IMR-90 (cell line): ENCODE results near the gene RAF1. TPM values are rescaled to one million over a fixed set of nuclear protein-coding genes. Genes with fewer than 3 reads are reported as not detected.

Experiments
- ATAC-seq: fragments of 200-7000 bp; cut with Tn5 transposase; 2 replicates; pipeline ENCODE4 v1.9.1; 2020; ENCODE audit warnings: low read depth, mild to moderate bottlenecking, moderate library complexity
- BruUV-seq: library from RNA; stranded (reverse); fragments of 400-500 nt; replicated peaks from 2 replicates; lab custom pipeline; 2021; lab: Mats Ljungman, UMichigan
- CTCF ChIA-PET: fragments of 300-600 bp; formaldehyde crosslinking; extraction: SDS; loops from one replicate; lab custom pipeline; 2021; ENCODE audit warnings: antibody characterized with exemption; lab: Yijun Ruan, JAX
- POLR2A ChIA-PET: fragments of 300-600 bp; sonication (Branson Sonifier 250); formaldehyde crosslinking; loops from one replicate; lab custom pipeline; 2022; ENCODE audit warnings: antibody characterized with exemption; ENCODE audit not compliant: unreplicated experiment; lab: Charles Lee
- DNase-seq: peaks from one replicate; pipeline ENCODE4 v3.0.0; 2013
- H2AFZ ChIP-seq: replicated peaks from 2 replicates; pipeline ENCODE3; 2013; ENCODE audit warnings: low read length, mild to moderate bottlenecking; ENCODE audit not compliant: poor library complexity
- H2AK5ac ChIP-seq: 2 replicates; pipeline ENCODE4 v1.6.1; 2013; ENCODE audit warnings: low read depth, low read length, inconsistent platforms
- H2AK9ac ChIP-seq: replicated peaks from 2 replicates; pipeline ENCODE3; 2013; ENCODE audit warnings: mild to moderate bottlenecking, low read depth, low read length, moderate library complexity; ENCODE audit not compliant: poor library complexity
- H2BK120ac ChIP-seq: 2 replicates; pipeline ENCODE4 v1.6.1; 2013; ENCODE audit warnings: low read depth, low read length, inconsistent platforms
- H2BK15ac ChIP-seq: 3 replicates; pipeline ENCODE4 v1.6.1; 2013; ENCODE audit warnings: low read depth, low read length, inconsistent platforms
- H2BK20ac ChIP-seq: 2 replicates; pipeline ENCODE4 v1.6.1; 2013; ENCODE audit warnings: low read depth, mild to moderate bottlenecking, inconsistent platforms, low read length, moderate library complexity
- H2BK5ac ChIP-seq: 2 replicates; pipeline ENCODE4 v1.6.1; 2013; ENCODE audit warnings: mild to moderate bottlenecking, low read depth, low read length, inconsistent platforms; ENCODE audit not compliant: poor library complexity, severe bottlenecking
- H3K14ac ChIP-seq: replicated peaks from 2 replicates; pipeline ENCODE4 v1.6.1; 2013; ENCODE audit warnings: low read depth, low read length, inconsistent platforms
- H3K18ac ChIP-seq: 2 replicates; pipeline ENCODE4 v1.6.1; 2013; ENCODE audit warnings: low read depth, low read length, control low read depth
- H3K23ac ChIP-seq: 2 replicates; pipeline ENCODE4 v1.6.1; 2013; ENCODE audit warnings: low read depth, low read length, inconsistent platforms
- H3K27ac ChIP-seq: 2 replicates; pipeline ENCODE4 v1.5.1; 2013; ENCODE audit warnings: mild to moderate bottlenecking, control low read depth, low read length; ENCODE audit not compliant: insufficient read depth
- H3K27me3 ChIP-seq: 2 replicates; pipeline ENCODE4 v1.6.1; 2013; ENCODE audit warnings: low read length; ENCODE audit not compliant: control insufficient read depth, insufficient read depth
- H3K36me3 ChIP-seq: 2 replicates; pipeline ENCODE4 v1.6.1; 2013; ENCODE audit warnings: low read length, mixed read lengths; ENCODE audit not compliant: control insufficient read depth, insufficient read depth
- H3K4ac ChIP-seq: 2 replicates; pipeline ENCODE4 v1.6.1; 2013; ENCODE audit warnings: low read depth, low read length, inconsistent platforms
- H3K4me1 ChIP-seq: 2 replicates; pipeline ENCODE4 v1.6.1; 2013; ENCODE audit warnings: low read length, mixed read lengths; ENCODE audit not compliant: control insufficient read depth, insufficient read depth
- H3K4me2 ChIP-seq: 2 replicates; pipeline ENCODE4 v1.6.1; 2013; ENCODE audit warnings: low read depth, mild to moderate bottlenecking, control low read depth, low read length, moderate library complexity
- H3K4me3 ChIP-seq: 2 replicates; pipeline ENCODE4 v1.5.1; 2013; ENCODE audit warnings: low read depth, mild to moderate bottlenecking, control low read depth, low read length, moderate library complexity; ENCODE audit not compliant: insufficient read depth
- H3K56ac ChIP-seq: 2 replicates; pipeline ENCODE4 v1.6.1; 2013; ENCODE audit warnings: low read length, inconsistent platforms; ENCODE audit not compliant: insufficient read depth; ENCODE audit errors: extremely low read depth
- H3K79me1 ChIP-seq, 2 experiments: 2 replicates each; pipeline ENCODE4 v1.6.1; 2013; ENCODE audit warnings: low read length in 2 of 2, inconsistent platforms in 1 of 2, low read depth in 1 of 2
- H3K9ac ChIP-seq: 2 replicates; pipeline ENCODE4 v1.6.1; 2013; ENCODE audit warnings: low read depth, low read length, control low read depth
- H3K9me1 ChIP-seq: 2 replicates; pipeline ENCODE4 v1.6.1; 2013; ENCODE audit warnings: low read length, inconsistent platforms; ENCODE audit not compliant: insufficient read depth
- H3K9me3 ChIP-seq: 2 replicates; pipeline ENCODE4 v1.6.1; 2013; ENCODE audit warnings: low read length; ENCODE audit not compliant: control insufficient read depth, insufficient read depth
- H4K20me1 ChIP-seq: 2 replicates; pipeline ENCODE4 v1.6.1; 2013; ENCODE audit warnings: low read length, inconsistent platforms; ENCODE audit not compliant: insufficient read depth
- H4K5ac ChIP-seq: 2 replicates; pipeline ENCODE4 v1.6.1; 2013; ENCODE audit warnings: mild to moderate bottlenecking, low read depth, low read length, control low read depth
- H4K8ac ChIP-seq, 2 experiments: 2 replicates each; pipeline ENCODE4 v1.6.1; 2013; ENCODE audit warnings: low read depth in 2 of 2, low read length in 2 of 2, control low read depth in 1 of 2, inconsistent platforms in 1 of 2
- H4K91ac ChIP-seq: 2 replicates; pipeline ENCODE4 v1.6.1; 2013; ENCODE audit warnings: low read depth, low read length, inconsistent platforms; ENCODE audit not compliant: insufficient read depth
- BHLHE40 ChIP-seq: fragments of 150-350 bp; IDR thresholded peaks from 2 replicates; pipeline ENCODE4 v1.6.1; 2016; ENCODE audit warnings: mild to moderate bottlenecking, low read depth, low read length
- CEBPB ChIP-seq: IDR thresholded peaks from 2 replicates; pipeline ENCODE4 v1.6.1; 2012; ENCODE audit warnings: low read depth, low read length, improper control_type of control experiment
- CHD1 ChIP-seq: IDR thresholded peaks from 2 replicates; pipeline ENCODE4 v1.6.1; 2012; ENCODE audit warnings: low read depth, low read length, improper control_type of control experiment
- FOS ChIP-seq: fragments of 150-350 bp; IDR thresholded peaks from 2 replicates; pipeline ENCODE4 v1.6.1; 2016; ENCODE audit warnings: low read depth, low read length
- MAFK ChIP-seq: IDR thresholded peaks from 2 replicates; pipeline ENCODE4 v1.6.1; 2012; ENCODE audit warnings: low read depth, low read length, improper control_type of control experiment
- MAZ ChIP-seq: IDR thresholded peaks from 2 replicates; pipeline ENCODE4 v1.6.1; 2012; ENCODE audit warnings: low read depth, mild to moderate bottlenecking, low read length, improper control_type of control experiment, moderate library complexity, borderline replicate concordance
- MXI1 ChIP-seq: IDR thresholded peaks from 2 replicates; pipeline ENCODE4 v1.6.1; 2012; ENCODE audit warnings: low read depth, mild to moderate bottlenecking, low read length, moderate library complexity, borderline replicate concordance
- RCOR1 ChIP-seq: IDR thresholded peaks from 2 replicates; pipeline ENCODE4 v1.6.1; 2012; ENCODE audit warnings: mild to moderate bottlenecking, low read length, improper control_type of control experiment; ENCODE audit not compliant: insufficient replicate concordance
- RFX5 ChIP-seq: IDR thresholded peaks from 2 replicates; pipeline ENCODE4 v1.8.0; 2012; ENCODE audit warnings: low read depth, mild to moderate bottlenecking, low read length, moderate library complexity
- SMC3 ChIP-seq: fragments of 150-350 bp; IDR thresholded peaks from 2 replicates; pipeline ENCODE4 v1.6.1; 2016; ENCODE audit warnings: low read depth, mild to moderate bottlenecking, antibody characterized with exemption, low read length, moderate library complexity
- WGBS, 2 experiments: methylation state at CpG; one replicate each; pipeline versions ENCODE4 v1.1.5 to v1.1.7; 2013; ENCODE audit warnings: missing lambda C conversion rate in 2 of 2; ENCODE audit not compliant: insufficient read length in 1 of 2; ENCODE audit errors: extremely low coverage in 2 of 2; 5-methylcytosine and 5-hydroxymethylcytosine counted together
- dilution Hi-C: fragments of 300-500 bp; cut with HindIII; formaldehyde crosslinking; loops from one replicate; pipeline ENCODE4 v1.14.3; 2018; ENCODE audit warnings: low sequenced_read_pairs; ENCODE audit not compliant: unreplicated experiment
- in situ Hi-C: fragments of 300-500 bp; cut with MboI; formaldehyde crosslinking; loops from 3 replicates; pipeline ENCODE4 v1.14.3; 2019; ENCODE audit warnings: low sequenced_read_pairs, inconsistent platforms, mixed read lengths
- intact Hi-C: fragments of 100-400 bp; cut with micrococcal nuclease; formaldehyde crosslinking; loops from 2 replicates; pipeline ENCODE4 v1.10.0; 2022
- polyA plus RNA-seq, 3 experiments: library from polyadenylated mRNA; depleted of rRNA; stranded (reverse); fragments of >200 nt; gene quantifications; 2 replicates each; pipeline ENCODE4 v1.2.3, GENCODE V29; 2012; ENCODE audit warnings: low replicate concordance in 1 of 3
- total RNA-seq: library from RNA; depleted of rRNA; stranded (reverse); fragments of >200 nt; gene quantifications from 2 replicates; pipeline ENCODE4 v1.2.3, GENCODE V29; 2012
- TF ChIP-seq, protein P1 (sequence below): conservative IDR thresholded peaks from 2 replicates; pipeline ENCODE4 v1.5.1; 2012; ENCODE audit warnings: mild to moderate bottlenecking, low read depth, low read length, improper control_type of control experiment
- TF ChIP-seq, protein P2 (sequence below): fragments of 150-350 bp; IDR thresholded peaks from 2 replicates; pipeline ENCODE4 v1.6.1; 2016; ENCODE audit warnings: low read depth, mild to moderate bottlenecking, low read length, moderate library complexity, borderline replicate concordance
- TF ChIP-seq, protein P3 (sequence below): fragments of 150-350 bp; IDR thresholded peaks from 2 replicates; pipeline ENCODE4 v1.6.1; 2017; ENCODE audit warnings: mild to moderate bottlenecking, antibody characterized with exemption, low read length, low read depth

Gene RAF1
- total and polyA plus RNA-seq, 2 of the 4 experiments (the other 2 are of a cell fraction) = 115 to 151 TPM

GRCh38 chr3:12574661-12575060 is 89.3 kb downstream of the RAF1 start:
- 0 out of 2 replicates have a peak overlapping the region, but pooled peaks have one; percentile 29 for H3K23ac ChIP-seq
- peak overlapping the region; percentile 42; the same call in 1 of the 2 replicates for H3K27ac ChIP-seq
- in situ Hi-C loops (no loop called here), intact Hi-C loops (loop anchor here (5.0 kb wide), 1 partner anchor 437 kb away; no protein-coding TSS in a partner anchor), dilution Hi-C loops (no loop called here)
- ChIA-PET POLR2A (no interaction called here), CTCF (no interaction called here)
- no peak overlapping the region for H2BK20ac ChIP-seq
- H3K9me1 ChIP-seq = peaks cover 22% of the 10 kb centered on the region
- H3K4me2 ChIP-seq = no peak overlapping the region
- no peak overlapping the region; a peak in 1 of 4 replicates for H4K8ac ChIP-seq
- WGBS, 2 experiments = no CpG with 5 or more reads among the region's 7 CpGs
- H4K5ac ChIP-seq = no peak overlapping the region
- no TSS peak for BruUV-seq
- H3K9ac ChIP-seq = no peak overlapping the region
- peak overlapping the region; percentile 23 for H2BK5ac ChIP-seq
- H4K20me1 ChIP-seq = peaks cover 35% of the 10 kb centered on the region
- H3K4me1 ChIP-seq = peaks cover 24% of the 10 kb centered on the region
- H3K36me3 ChIP-seq = peaks cover 58% of the 10 kb centered on the region
- no peak overlapping the region for H3K14ac ChIP-seq
- no peak overlapping the region for H3K18ac ChIP-seq
- TF ChIP-seq MXI1 (no peak), BHLHE40 (no peak), MAFK (no peak), RCOR1 (no peak), FOS (no peak), CEBPB (no peak), SMC3 (no peak), MAZ (no peak), CHD1 (no peak), RFX5 (no peak)
- TF ChIP-seq, protein P1, sequence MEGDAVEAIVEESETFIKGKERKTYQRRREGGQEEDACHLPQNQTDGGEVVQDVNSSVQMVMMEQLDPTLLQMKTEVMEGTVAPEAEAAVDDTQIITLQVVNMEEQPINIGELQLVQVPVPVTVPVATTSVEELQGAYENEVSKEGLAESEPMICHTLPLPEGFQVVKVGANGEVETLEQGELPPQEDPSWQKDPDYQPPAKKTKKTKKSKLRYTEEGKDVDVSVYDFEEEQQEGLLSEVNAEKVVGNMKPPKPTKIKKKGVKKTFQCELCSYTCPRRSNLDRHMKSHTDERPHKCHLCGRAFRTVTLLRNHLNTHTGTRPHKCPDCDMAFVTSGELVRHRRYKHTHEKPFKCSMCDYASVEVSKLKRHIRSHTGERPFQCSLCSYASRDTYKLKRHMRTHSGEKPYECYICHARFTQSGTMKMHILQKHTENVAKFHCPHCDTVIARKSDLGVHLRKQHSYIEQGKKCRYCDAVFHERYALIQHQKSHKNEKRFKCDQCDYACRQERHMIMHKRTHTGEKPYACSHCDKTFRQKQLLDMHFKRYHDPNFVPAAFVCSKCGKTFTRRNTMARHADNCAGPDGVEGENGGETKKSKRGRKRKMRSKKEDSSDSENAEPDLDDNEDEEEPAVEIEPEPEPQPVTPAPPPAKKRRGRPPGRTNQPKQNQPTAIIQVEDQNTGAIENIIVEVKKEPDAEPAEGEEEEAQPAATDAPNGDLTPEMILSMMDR = no peak
- TF ChIP-seq, protein P2, sequence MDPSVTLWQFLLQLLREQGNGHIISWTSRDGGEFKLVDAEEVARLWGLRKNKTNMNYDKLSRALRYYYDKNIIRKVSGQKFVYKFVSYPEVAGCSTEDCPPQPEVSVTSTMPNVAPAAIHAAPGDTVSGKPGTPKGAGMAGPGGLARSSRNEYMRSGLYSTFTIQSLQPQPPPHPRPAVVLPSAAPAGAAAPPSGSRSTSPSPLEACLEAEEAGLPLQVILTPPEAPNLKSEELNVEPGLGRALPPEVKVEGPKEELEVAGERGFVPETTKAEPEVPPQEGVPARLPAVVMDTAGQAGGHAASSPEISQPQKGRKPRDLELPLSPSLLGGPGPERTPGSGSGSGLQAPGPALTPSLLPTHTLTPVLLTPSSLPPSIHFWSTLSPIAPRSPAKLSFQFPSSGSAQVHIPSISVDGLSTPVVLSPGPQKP = no peak
- TF ChIP-seq, protein P3, sequence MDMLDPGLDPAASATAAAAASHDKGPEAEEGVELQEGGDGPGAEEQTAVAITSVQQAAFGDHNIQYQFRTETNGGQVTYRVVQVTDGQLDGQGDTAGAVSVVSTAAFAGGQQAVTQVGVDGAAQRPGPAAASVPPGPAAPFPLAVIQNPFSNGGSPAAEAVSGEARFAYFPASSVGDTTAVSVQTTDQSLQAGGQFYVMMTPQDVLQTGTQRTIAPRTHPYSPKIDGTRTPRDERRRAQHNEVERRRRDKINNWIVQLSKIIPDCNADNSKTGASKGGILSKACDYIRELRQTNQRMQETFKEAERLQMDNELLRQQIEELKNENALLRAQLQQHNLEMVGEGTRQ = no peak
- H3K4me3 ChIP-seq = no peak overlapping the region
- peaks cover 38 to 78% of the 10 kb centered on the region in 2 experiments for H3K79me1 ChIP-seq
- no peak overlapping the region for H4K91ac ChIP-seq
- no peak overlapping the region for H2BK15ac ChIP-seq
- DNase-seq = no peak
- ATAC-seq = no peak
- no peaks in the 10 kb centered on the region for H3K9me3 ChIP-seq
- peak overlapping the region; percentile 26 for H2AFZ ChIP-seq
- peak overlapping the region; percentile 25; the same call in 1 of the 2 replicates for H3K4ac ChIP-seq
- peak overlapping the region; percentile 60 for H2AK9ac ChIP-seq
- H3K27me3 ChIP-seq = no peaks in the 10 kb centered on the region
- H3K56ac ChIP-seq = no peak overlapping the region
- peak overlapping the region; percentile 14; the same call in 1 of the 2 replicates for H2AK5ac ChIP-seq
- no peak overlapping the region for H2BK120ac ChIP-seq
